Stimulated activated naive B cell treated with anti-CD40 and anti-IgM and Interleukin-4, amounts not matched to agents 10 μg/mL and 1 μg/mL and 100 μg/mL, for 72 hours (primary cell): ENCODE measurements around the gene TFAP2A.
A peak's percentile ranks its signal among the peaks of the same experiment; 100 is the strongest.

Experiments used
- ATAC-seq, 2 donors: fragments of 150-1000 bp; cut with Tn5 transposase; replicated peaks; 2 replicates each; pipeline ENCODE4 v1.10.0; 2021; ENCODE audit warnings: moderate library complexity in 1 of 2
- DNase-seq: peaks from one replicate; pipeline ENCODE4 v3.0.0; 2021
- H3K27ac Mint-ChIP-seq: one replicate; pipeline ENCODE4 v1.8.0; 2022; ENCODE audit warnings: mild to moderate bottlenecking, mixed read lengths
- H3K27me3 Mint-ChIP-seq, 2 donors: one replicate each; pipeline ENCODE4 v1.8.0; 2022; ENCODE audit warnings: mixed read lengths in 2 of 2
- H3K36me3 Mint-ChIP-seq, 2 donors: one replicate each; pipeline ENCODE4 v1.8.0; 2022; ENCODE audit warnings: mixed read lengths in 2 of 2, mild to moderate bottlenecking in 1 of 2
- H3K4me1 Mint-ChIP-seq, 2 donors: one replicate each; pipeline ENCODE4 v1.8.0; 2022; ENCODE audit warnings: mixed read lengths in 2 of 2, mild to moderate bottlenecking in 1 of 2
- H3K4me3 Mint-ChIP-seq, 2 donors: one replicate each; pipeline ENCODE4 v1.8.0; 2022; ENCODE audit warnings: mild to moderate bottlenecking in 2 of 2, mixed read lengths in 2 of 2, moderate library complexity in 1 of 2
- H3K9me3 Mint-ChIP-seq, 2 donors: one replicate each; pipeline ENCODE4 v1.8.0; 2022; ENCODE audit warnings: mixed read lengths in 2 of 2, mild to moderate bottlenecking in 1 of 2

TFAP2A gene

DNA sequence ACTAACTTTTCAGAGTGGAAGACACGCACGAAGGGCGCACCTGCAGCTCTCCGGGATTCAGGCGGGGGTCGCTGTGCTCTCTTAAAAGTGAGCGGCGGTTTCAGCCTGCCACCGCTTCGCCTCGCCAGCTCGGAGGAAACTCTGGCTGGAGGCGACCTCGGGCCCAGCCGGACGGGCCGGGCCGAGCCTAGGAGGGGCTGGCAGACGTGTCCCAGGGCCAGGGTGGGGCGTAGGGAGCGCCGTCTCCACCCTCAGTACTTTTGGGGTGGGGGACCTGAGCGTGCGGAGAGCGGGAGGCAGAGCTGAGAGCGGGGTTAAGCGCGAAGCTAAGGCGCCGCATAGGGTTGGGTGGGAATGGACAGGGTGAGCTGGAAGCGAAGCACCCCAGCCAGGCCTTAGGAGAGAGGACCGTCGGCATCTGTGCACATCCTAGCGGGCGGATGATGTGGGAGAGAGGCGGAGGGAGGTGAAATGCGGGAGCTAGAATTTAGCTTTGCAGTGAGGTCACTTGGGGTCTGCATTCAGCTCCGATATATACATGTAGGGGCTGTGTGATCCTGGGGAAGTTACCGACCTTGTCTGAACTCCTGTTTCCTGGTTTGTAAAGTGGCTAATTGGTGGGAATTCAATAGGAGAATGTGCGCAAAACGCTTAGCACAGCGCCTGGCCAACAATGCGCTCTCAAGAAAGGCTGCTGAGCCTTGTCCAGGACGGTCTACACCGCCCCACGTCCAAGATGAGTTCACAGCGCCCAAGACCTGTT is 6.5 kb upstream of the TFAP2A start:
- Mint-ChIP-seq H3K4me3 (no peak overlapping the region), H3K27me3 (peaks cover 89 to 98% of the 10 kb centered on the region in 2 donors), H3K9me3 (peaks cover 6 to 10% of the 10 kb centered on the region in 2 donors), H3K4me1 (peaks cover 23 to 25% of the 10 kb centered on the region in 2 donors), H3K27ac (peak overlapping the region; percentile 67), H3K36me3 (peaks cover 11 to 21% of the 10 kb centered on the region in 2 donors)
- ATAC-seq (no peak), DNase-seq (no peak)

DNA sequence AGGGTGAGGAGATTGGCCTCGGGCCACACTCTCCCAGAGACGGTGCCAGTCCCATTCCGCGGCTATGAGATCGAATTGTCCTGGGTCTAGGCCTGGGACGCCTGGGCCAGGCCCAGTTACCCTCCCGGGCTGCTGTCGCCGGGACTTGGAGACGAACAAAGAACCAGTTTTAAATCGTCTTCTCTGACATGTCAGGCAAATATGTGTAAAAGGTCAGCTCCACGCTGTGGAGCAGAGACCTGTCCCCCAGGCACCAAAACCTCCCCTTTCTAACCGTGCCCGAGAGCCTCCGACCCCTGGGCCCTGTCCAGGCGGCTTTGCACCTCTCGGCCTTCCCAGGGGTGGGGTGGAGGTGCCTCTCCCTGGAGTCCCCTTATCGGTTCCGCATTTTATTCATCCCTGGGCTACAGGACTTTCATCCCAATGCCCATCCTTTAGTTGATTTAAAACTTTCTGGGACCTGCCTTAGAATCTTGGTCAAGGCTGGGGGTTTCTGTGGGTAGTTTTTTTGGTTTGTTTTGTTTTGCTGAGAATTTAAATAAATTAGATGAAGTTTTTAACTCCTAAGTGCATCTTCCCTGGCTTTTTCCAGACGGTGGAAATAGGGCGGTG is 5.8 kb upstream of the TFAP2A start:
- Mint-ChIP-seq H3K36me3 (peaks cover 11 to 19% of the 10 kb centered on the region in 2 donors), H3K27ac (peak overlapping the region; percentile 56), H3K4me3 (no peak overlapping the region), H3K4me1 (peaks cover 18 to 23% of the 10 kb centered on the region in 2 donors), H3K9me3 (peaks cover 6 to 9% of the 10 kb centered on the region in 2 donors), H3K27me3 (peaks cover 91 to 99% of the 10 kb centered on the region in 2 donors)
- no peak for DNase-seq
- no peak for ATAC-seq

DNA sequence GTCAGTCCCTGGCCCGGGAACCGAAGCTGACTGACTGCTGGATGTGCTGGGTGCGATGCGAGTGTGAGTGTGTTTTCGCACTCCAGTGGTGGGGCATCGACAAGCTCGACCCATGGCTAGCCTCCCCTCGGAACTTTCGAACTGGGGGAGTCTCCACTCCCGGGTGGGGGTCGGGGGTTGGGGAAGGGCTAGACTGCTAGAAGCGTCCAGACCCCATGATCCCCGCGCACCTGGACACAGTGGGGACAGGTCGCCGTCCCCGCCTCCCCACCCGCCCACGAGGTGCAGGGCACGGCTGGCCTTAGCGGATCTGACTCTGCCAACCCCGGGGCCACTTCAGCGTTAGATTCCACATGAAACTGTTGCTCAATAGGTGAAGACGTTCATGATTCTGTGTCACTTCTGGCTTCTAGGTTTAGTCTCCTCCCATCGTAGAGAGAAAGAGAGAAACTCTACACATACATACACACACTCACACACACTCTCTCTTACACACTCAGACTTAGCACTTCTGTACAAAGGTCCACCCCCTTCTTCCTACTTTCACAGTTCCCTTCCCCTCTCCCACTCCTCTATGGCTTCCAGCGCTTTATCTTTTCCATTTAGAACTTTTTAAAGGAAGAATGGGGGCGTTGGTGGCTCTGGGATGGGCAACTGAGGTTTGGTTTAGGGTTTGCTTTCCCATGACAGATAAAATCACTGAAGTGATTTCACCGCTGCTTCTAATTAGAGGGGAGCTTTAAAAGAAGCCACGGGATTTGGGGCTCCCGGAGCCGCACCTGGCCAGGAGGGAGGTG is 5.1 kb upstream of the TFAP2A start:
- Mint-ChIP-seq H3K4me1 (peaks cover 22 to 27% of the 10 kb centered on the region in 2 donors), H3K27ac (peak overlapping the region; percentile 59), H3K27me3 (peaks cover 92 to 99% of the 10 kb centered on the region in 2 donors), H3K9me3 (peaks cover 9 to 10% of the 10 kb centered on the region in 2 donors), H3K36me3 (peaks cover 11 to 22% of the 10 kb centered on the region in 2 donors), H3K4me3 (peak overlapping the region in 1 of 2 donors; percentile 36)
- ATAC-seq (no peak), DNase-seq (no peak)

DNA sequence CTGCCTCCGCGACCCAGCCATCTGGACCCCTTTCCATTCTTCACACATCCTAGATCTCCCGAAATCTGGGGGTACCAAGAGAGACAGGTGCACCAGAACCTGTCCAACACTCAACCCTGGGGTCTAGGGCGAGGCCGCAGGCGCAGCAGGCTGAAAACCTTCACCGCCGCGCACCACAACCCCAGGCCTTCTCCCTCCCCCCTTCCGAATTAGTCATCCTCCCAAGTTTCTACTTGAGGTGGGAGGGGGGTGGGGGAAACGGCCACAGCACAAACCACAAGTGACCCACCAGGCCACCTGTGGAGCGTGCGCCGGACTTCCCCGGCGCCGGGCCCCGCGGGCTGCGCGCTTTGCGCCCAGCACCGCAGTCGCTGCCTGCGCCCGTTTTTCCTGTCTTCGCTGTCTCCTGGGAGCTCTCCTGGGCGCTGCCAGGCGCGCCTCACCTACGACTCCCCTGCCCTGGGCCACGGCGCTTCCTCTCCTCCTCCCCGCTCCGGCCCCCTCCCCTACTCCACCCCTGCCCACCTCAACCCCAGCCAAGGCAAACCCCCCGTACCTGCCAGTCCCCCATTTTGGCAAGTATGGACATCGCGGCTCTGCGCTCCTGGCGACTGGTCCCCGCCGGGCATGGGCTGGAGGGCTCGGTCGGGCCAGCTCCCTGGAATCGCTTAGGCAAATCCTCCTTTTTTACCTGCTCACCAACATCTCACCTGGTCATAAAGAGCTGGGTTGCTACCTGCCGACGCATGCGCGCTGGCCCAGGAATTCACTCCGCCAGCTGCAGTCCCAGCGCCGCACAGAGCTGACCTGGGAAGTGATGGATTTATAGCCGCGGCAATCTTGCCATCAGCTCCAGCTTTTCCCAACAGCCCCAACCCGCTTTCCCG is 4.2 kb upstream of the TFAP2A start:
- Mint-ChIP-seq H3K4me3 (peak overlapping the region in 1 of 2 donors; percentile 29), H3K4me1 (peaks cover 25 to 29% of the 10 kb centered on the region in 2 donors), H3K27me3 (peaks cover 93 to 99% of the 10 kb centered on the region in 2 donors), H3K36me3 (peaks cover 13 to 22% of the 10 kb centered on the region in 2 donors), H3K27ac (peak overlapping the region; percentile 90), H3K9me3 (peaks cover 9 to 10% of the 10 kb centered on the region in 2 donors)
- DNase-seq = no peak
- ATAC-seq = no peak

DNA sequence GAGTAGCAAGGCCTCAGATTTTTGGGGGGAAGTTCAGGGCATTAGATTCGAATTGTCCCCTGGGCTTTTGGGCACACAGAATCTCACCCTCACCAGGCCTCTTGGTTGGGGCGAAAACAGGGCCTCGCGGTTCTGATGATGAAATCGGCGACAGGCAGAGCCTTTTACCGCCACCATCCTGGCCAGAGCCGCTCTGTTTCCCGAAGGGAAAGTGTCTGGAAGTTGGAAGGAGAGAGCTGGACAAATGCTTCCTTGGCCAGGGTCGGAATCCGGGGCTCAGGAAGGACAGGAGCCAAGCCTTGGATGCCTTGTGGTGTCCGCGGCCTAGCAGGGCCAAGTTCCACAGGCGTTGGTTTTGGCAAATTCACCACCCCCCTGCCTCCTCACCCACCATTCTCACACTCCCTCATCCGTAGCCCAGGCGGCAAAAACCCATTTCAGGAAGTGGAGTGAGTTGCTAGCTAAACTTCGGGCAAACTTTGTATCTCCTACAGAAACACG is 3.5 kb upstream of the TFAP2A start:
- Mint-ChIP-seq H3K4me3 (no peak overlapping the region), H3K27ac (peak overlapping the region; percentile 90), H3K9me3 (peaks cover 9 to 10% of the 10 kb centered on the region in 2 donors), H3K27me3 (peaks cover 94 to 99% of the 10 kb centered on the region in 2 donors), H3K36me3 (peaks cover 17 to 24% of the 10 kb centered on the region in 2 donors), H3K4me1 (peaks cover 32 to 33% of the 10 kb centered on the region in 2 donors)
- ATAC-seq = no peak
- no peak for DNase-seq

DNA sequence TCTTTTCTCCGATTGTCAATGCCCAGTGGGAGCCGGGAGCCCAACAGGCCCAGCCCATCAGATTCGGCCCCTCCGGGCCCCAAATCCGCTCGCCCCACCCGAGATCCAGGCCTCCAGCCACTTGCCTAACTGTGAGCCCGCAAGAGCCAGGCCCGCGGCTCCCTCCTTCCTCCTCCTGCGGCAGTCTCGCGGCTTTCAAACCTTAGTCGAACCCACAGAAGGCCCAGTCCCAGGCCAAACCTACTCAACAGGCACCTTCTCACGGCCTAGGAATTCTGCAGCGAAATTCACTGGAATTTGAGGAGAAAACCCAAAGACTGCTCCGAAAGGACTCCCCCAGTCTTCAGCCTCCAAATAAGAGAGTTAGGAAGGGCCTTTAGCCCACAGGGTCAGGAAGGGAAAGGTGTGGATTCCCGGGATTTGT is 2.8 kb upstream of the TFAP2A start:
- peak overlapping the region; percentile 93 for H3K27ac Mint-ChIP-seq
- peak overlapping the region in 1 of 2 donors; percentile 53 for H3K4me3 Mint-ChIP-seq
- H3K4me1 Mint-ChIP-seq = peaks cover 31 to 32% of the 10 kb centered on the region in 2 donors
- H3K27me3 Mint-ChIP-seq = peaks cover 92 to 98% of the 10 kb centered on the region in 2 donors
- peaks cover 15 to 26% of the 10 kb centered on the region in 2 donors for H3K36me3 Mint-ChIP-seq
- ATAC-seq = no peak
- H3K9me3 Mint-ChIP-seq = peaks cover 8 to 9% of the 10 kb centered on the region in 2 donors
- no peak for DNase-seq

DNA sequence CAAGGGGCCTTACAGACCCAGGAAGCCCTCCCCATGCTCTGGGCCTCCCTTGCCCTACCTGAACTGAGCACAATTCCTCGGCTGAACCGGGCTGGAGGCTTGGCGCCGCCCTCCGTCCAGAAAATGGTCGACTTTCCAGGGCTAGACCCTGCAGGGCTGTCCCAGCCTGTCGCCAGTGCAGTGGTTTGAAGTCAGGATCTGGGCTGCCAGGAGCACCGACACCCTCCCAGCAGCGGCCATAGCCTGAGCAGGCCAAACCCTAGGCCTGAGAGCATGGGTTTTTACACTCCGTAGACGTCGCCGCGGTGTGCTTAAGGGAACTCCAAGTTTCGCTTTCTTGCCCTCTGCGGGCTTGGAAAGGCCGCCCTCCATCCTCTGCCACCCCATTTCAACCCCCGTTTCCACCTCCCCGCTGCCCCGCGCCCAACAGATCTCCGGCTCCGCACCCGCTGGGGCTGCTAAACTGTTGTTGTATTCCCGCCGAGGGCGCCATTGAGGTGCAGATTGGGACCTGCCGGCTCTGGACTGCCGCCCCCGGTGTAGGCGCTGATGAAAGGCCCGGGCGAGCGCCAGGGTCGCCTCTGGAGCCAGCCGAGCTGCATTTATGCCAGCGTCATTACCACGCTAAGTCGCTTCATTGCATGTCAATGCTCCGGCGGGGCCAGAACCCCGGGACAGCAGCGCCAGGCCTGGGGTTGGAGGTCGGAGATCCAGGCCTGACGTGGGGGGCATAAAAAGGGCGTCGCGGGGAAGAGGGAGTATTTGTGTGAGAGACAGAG is 2.2 kb upstream of the TFAP2A start:
- Mint-ChIP-seq H3K27me3 (peaks cover 89 to 96% of the 10 kb centered on the region in 2 donors), H3K27ac (peak overlapping the region; percentile 93), H3K4me1 (peaks cover 33% of the 10 kb centered on the region in 2 donors), H3K36me3 (peaks cover 15 to 28% of the 10 kb centered on the region in 2 donors), H3K9me3 (peaks cover 7 to 9% of the 10 kb centered on the region in 2 donors), H3K4me3 (peak overlapping the region; percentile 53 to 68)
- ATAC-seq (no peak), DNase-seq (no peak)

DNA sequence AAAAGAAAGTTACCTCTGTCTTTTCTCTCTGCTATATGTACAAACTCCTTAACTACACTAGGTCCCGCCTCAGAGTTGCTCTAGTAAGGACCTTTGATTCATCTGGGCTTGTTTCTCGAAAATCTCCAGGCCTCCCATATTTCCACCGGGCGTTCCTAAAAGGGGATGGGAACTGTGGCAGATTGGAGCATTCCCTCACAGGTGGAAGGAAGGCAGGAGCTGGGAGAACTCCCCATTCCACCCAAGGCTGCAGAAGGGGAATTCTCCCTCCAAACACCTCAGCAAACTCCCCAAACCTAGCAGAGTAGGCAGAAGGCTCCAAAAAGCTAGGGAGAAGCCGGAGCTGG is 1.6 kb upstream of the TFAP2A start:
- ATAC-seq = no peak
- Mint-ChIP-seq H3K27ac (peak overlapping the region; percentile 93), H3K36me3 (peaks cover 20 to 31% of the 10 kb centered on the region in 2 donors), H3K9me3 (peaks cover 7 to 9% of the 10 kb centered on the region in 2 donors), H3K4me1 (peaks cover 31 to 39% of the 10 kb centered on the region in 2 donors), H3K4me3 (peak overlapping the region in 1 of 2 donors; percentile 39), H3K27me3 (peaks cover 89 to 96% of the 10 kb centered on the region in 2 donors)
- DNase-seq = no peak

DNA sequence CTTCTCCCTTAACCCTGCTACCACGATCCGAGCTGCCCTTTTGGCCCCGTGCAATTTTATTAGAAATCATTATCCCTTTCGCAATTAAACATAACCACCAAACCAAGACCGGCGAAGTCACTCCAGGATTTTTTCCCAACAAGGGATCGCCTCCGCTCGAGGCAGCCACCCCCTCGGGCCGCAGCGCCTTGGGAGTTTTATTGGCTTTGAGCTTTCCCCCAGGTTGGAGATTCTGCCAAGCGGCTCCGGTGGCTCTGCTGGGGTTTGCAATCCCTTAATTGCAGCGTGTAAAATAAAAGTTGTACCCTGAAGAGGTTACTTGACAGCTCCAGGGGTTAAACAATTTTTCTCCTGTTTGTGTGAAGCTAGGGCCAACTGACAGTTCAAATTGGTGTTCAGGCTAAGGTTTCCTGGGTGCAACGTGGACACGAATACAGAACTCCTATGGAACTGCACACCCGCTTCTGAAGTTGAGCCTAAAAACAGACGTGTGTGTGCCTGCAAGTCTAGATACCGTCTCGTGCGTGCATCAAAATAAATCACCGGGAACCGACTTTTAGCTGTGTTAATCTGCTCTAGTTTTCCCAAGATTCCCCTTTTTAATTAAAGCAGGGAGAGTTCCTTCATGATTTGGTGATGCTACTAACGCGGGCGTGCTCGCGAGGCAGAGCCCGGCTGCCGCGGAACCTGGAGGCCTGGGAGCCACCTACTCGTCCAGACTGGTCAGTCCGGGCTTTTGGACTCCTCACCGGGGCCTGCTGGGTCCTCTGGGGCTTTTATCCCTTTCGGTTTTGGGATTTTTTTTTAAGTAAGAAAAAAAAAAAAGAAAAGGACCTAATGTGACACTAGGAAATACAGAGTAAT is 975 bp upstream of the TFAP2A start:
- ATAC-seq = no peak
- peaks cover 34 to 45% of the 10 kb centered on the region in 2 donors for H3K4me1 Mint-ChIP-seq
- H3K27me3 Mint-ChIP-seq = peaks cover 89 to 96% of the 10 kb centered on the region in 2 donors
- peaks cover 7 to 11% of the 10 kb centered on the region in 2 donors for H3K9me3 Mint-ChIP-seq
- DNase-seq = no peak
- peak overlapping the region; percentile 25 to 58 for H3K4me3 Mint-ChIP-seq
- H3K27ac Mint-ChIP-seq = peak overlapping the region; percentile 93
- H3K36me3 Mint-ChIP-seq = peaks cover 22 to 34% of the 10 kb centered on the region in 2 donors

DNA sequence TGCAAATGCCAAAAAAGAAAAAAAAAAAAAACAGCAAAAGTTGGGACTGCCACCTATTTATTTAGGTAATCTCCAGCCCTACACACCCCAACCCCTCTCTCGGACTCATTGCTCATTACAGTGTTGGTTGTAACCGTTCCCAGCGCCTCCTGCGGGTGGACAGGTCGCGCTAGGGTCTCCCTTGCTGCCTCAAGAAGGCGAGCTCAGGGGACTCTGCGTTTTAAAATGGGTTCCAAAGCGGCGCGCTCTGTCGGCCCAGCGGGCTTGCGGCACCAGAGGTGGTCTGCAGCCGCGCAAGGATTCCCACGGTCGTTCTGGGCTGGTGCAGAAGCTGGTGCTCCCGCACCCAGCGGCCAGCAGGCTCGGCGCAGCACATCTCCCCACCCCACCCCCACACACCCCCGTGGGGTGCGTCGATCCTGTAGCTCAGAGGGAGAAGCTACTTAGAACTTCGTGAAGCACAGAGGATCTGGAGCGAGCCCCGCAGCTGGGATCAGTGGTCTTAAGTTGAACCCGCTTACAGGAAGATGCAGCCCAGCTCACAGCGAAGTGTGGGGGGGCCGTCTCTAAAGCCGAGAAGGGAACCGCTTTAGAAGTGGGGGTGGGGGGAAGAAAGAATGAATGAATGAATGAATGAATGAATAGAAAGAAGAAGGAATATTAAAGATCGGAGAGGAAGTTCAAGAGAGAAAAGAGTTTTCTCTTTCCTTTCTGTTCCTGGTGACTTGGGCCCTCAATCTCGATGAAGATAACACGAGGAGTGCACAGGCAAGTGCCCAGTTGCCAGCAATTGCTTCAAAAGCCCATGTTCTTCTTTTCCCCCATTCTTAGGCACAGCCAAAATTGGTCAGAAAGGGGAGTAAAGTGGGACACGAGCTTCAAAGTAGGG is 780 bp downstream of the TFAP2A start:
- DNase-seq (no peak), ATAC-seq (no peak)
- H3K4me1 Mint-ChIP-seq = peaks cover 36 to 63% of the 10 kb centered on the region in 2 donors
- peaks cover 29 to 44% of the 10 kb centered on the region in 2 donors for H3K36me3 Mint-ChIP-seq
- H3K27me3 Mint-ChIP-seq = peaks cover 88 to 96% of the 10 kb centered on the region in 2 donors
- peak overlapping the region; percentile 85 to 96 for H3K4me3 Mint-ChIP-seq
- H3K27ac Mint-ChIP-seq = peak overlapping the region; percentile 83
- H3K9me3 Mint-ChIP-seq = peaks cover 17 to 19% of the 10 kb centered on the region in 2 donors

DNA sequence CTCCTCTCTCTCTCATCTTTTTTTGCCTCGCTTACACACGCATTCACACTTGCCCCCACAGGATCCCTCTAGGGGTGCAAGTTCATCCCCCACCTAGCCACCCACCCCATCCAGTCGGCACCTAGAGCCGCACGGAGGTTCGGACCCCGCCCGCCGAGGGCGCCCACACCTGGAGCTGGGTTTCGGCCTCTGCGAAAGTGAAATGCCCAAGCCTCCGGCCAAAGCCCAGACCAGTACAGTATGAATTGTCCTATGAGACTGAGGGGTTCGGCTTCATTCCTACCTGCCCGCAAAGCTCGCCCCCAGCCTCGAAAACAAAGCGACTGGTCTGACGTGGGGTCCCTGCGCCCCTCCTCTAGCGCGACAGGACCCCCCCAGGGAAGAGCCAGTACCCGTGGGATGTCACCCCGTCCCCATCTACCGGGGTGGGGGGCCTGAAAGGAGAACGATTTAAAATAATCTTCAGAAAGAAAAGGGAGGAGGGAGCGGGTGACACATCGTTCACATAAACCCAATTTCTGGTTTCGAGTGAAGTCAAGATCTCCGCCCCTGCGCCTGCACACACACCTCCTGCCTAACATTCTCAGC is 1.5 kb downstream of the TFAP2A start:
- DNase-seq = no peak
- ATAC-seq = no peak
- H3K27me3 Mint-ChIP-seq = peaks cover 86 to 93% of the 10 kb centered on the region in 2 donors
- H3K27ac Mint-ChIP-seq = peak overlapping the region; percentile 94
- H3K4me3 Mint-ChIP-seq = peak overlapping the region; percentile 85 to 96
- peaks cover 29 to 44% of the 10 kb centered on the region in 2 donors for H3K36me3 Mint-ChIP-seq
- H3K4me1 Mint-ChIP-seq = peaks cover 35 to 63% of the 10 kb centered on the region in 2 donors
- peaks cover 17 to 19% of the 10 kb centered on the region in 2 donors for H3K9me3 Mint-ChIP-seq
